ENCODE results near the gene KRTAP5-6.

The KRTAP5-6 gene

GRCh38 chr11:1703146-1703545 lies 6.2 kb downstream of the KRTAP5-6 start:
- DNase-seq, result no peak

DNA sequence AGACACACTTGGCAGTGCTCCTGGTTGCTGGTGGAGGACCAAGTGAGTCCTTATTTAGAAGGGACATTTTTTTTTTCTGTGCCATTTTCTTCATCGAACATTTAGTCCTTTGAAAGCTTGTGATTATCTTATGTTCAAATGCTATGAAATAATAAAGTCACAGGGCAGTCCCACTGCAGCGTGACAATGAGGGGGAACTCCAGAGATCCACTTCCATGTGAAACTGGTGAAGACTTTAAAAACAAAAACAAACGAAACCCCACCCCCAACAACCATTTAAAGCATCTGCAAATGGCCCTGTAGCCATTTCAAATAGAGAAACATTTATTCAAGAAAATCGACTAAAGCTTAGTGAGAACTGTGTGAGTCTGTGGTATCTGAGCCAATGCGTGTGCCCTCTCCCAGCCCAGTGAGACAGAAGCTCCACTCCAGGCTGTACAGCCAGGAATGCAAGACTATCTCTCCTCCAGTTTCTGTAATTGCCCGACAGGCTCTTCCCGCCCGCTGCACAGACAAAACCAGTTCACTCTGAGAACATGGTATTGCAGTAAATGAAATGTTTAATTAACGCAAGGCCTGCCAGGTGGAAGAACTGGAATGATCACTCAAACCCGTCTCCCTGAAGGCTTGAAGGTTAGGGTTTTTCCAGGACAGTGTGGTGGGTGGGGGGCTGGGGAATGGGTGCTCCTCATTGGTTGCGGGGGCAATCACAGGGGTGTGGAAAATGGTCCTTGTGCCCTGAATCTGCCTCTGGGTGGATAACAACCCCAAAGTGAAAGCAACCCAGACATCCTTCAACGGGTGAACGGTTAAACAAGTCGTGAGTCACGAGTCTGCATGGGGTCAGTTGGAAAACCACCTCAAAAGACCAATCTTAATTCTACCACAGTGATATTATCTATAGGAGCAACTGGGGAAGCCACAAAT lies 8.4 kb downstream of the KRTAP5-6 start:
- DNase-seq, result peak; percentile 22

- DNase-seq, result peak; percentile 25
These were observed 9.8 kb downstream of the KRTAP5-6 start for GRCh38 chr11:1706634-1707400.

DNA sequence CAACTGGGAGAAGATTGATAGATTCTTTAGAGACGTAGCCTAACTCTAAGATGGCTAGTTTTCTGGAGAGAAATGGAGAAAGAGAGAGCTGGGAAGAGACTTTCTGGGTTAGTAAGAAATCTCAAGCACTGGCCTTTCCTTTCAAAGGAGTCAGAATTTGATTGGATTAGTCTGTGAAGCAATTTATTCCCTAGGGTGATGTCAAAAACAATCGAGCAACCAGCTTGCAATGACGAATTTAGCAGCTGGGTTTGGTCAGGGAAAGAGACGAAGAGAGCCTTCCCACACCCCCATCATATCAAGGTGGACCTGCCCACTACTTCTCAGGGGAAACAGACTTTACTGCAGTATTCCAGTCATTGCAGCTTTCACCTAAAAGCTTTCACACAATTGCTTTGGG lies 10.8 kb downstream of the KRTAP5-6 start:
- DNase-seq, result no peak

DNA sequence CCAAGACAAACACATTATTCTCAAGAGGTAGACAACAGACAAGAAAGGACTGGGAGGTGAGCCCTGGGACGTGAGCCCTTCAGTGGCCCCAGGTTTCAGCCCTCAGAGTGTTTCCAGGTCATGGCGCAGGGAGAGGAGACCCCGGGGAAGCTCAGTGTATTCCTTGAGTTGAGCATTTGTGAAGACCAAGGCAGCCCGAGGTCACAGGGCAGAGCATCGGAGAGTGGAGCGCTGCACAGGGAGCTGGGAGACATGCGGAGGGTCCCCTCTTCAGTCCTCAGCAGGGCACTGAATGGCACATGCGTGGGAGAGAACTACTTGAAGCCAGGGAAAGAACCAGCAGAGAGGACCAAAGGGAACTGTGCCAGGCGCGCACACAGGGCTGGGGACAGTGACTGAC lies 11.7 kb downstream of the KRTAP5-6 start:
- no peak for DNase-seq

GRCh38 chr11:1714908-1715885 lies 18.2 kb downstream of the KRTAP5-6 start:
- no peak for DNase-seq

- no peak for DNase-seq
These were observed 20.8 kb downstream of the KRTAP5-6 start for GRCh38 chr11:1717745-1718144.

DNA sequence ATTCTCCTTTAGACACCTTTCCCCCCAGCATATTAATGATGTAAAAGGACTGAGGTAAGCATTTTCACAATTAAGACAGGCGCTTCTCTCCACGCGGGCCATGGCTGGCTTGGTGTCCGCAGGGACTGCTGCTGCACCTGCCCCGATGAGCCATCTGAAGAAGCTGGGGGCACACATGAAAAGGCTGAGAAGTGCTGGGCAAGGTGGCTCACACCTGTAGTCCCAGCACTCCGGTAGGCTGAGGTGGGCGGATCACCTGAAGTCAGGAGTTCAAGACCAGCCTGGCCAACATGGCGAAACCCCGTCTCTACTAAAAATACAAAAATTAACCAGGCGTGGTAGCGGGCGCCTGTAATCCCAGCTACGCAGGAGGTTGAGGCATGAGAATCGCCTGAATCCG lies 21.3 kb downstream of the KRTAP5-6 start:
- DNase-seq, result no peak

DNA sequence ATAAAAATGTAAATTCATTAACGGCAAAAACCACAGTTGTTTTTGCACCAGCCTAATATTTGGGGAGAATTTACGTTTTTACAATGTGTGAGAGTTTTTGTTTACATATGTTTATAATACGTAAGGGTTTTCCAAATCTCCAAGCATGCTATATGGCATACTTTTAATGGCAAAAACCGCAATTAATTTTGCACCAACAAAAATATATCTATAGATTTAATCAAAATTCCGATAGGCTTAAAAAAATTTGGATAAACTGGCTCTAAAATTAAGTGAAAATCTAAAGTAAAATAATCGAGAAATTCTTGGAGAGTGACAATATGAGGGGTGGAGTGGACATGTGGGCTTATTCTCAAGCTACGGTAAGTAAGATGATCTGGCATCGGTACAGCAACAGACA lies 22.8 kb downstream of the KRTAP5-6 start:
- DNase-seq, result no peak

DNA sequence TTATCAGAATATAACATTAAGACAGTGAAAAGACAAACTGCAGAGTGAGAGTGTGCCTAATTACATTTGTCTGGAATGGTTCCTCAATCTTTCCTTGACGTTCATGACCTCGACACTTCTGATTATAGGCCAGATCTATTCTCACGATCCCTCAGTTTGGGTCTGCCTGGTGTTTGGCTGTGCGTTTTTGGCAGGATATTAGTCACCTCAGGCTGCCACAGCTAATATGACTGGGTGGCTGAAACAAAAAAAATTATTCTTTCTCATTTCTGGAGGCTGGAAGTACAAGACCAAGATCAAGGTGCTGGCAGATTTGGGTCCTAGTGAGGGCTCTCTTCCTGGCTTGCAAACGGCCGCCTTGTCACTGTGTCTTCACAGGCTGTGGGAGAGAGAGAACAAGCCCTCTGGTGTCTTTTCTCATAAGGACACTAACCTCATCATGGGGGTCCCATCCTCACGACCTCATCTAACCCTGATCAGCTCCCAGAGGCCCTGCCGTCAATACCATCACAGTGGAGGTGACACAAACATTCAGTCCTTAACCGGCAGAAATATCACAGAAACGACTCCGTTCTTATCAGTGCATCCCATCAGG lies 30.2 kb downstream of the KRTAP5-6 start:
- DNase-seq, result no peak

GRCh38 chr11:1727861-1728260 lies 30.9 kb downstream of the KRTAP5-6 start:
- no peak for DNase-seq

DNA sequence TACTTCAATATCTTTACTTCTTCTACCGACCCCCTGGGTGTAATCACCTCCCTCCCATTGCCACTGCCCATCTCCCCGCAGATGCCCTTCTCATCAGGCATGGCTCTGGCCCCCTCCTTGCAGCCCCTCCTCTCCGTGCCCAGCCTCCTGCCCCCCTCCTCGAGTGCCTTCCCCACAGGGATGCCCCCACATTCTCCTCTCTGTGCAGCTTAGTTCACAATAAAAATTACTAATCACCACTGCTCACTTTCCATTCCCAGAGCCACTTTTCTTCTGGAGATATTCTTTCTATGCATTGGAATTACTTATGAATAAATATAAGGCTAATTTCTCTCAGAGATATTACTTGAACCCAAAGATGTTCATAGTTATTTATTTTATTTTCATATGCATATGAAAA lies 31.3 kb downstream of the KRTAP5-6 start:
- no peak for DNase-seq

DNA sequence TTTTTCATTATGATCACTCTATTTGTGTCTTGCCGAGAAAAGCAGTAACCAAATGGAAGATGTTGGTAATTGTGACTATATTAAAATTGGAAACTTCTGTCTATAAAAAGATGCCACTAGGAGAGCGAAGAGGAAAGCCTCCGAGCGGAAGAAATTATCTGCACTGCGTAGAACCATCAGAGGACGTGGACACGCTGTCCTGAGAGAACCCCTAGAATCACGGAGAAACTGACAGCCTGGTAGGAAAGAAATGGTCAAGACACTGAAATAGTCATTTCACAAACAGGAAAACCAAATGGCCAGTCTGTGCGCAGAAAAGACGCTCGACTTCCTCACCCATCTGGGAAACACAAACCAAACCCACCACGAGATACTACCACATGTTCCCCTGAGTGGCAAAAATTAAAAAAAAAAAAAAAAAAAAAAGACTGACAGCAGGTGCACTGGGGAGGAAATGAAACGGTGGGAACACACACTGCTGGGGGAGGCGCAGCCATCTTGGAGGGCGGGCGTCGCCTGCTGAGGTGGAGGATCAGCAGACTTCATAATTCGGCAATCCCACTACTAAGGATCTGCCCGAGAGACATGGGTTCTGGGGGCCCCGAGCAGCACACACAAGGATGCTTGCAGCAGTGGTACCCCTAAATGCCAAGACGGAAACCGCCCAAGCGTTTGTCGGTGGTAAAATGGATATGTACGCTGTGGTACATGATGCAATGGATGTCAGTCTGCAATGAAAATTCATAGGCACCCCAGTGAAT lies 32.1 kb downstream of the KRTAP5-6 start:
- DNase-seq, result no peak

DNA sequence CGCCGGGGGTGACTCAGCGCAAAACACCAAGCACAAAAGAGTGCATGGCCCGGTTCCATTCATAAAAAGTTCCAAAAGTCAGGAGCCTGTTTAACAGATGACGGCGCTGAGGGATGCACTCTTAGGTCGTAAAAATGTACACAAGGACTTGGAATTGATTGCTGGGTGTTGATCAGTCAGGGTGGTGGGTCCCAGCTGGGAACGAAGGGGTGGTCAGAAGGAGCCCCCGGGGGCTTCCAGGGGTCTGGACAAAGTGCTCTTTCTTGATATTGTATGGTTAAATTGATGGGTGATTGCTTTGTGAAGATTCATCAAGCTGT lies 32.7 kb downstream of the KRTAP5-6 start:
- DNase-seq, result no peak

DNA sequence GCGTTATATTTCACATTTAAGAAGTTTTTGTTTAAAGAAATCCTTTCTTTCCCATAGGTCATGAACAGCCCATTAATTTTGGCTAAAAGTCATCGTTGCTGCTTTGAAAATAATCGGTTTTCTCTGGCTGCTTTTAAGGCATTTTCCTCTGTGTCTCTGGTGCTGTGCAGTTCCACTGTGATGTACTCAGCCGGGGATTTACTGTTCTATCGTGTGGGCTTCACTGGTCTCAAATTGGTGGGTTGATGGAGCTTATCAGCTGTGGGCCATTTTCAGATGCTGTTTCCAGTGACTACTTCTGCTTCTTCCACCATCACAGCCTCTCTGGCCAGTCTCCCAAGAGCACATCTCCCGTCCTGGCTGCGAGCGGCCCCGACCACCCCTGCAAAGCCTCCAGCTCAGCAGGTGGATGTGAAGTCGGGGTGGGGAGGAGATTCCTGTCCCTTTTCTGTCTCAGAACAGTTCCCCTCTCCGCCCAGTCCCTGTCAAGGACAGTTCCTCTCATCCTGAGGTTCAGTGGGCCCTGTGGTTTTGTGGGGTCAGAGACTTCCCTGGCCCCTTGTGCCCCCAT lies 33.1 kb downstream of the KRTAP5-6 start:
- no peak for DNase-seq

- DNase-seq, result no peak
These were observed 34.6 kb downstream of the KRTAP5-6 start for GRCh38 chr11:1731451-1732059.

DNA sequence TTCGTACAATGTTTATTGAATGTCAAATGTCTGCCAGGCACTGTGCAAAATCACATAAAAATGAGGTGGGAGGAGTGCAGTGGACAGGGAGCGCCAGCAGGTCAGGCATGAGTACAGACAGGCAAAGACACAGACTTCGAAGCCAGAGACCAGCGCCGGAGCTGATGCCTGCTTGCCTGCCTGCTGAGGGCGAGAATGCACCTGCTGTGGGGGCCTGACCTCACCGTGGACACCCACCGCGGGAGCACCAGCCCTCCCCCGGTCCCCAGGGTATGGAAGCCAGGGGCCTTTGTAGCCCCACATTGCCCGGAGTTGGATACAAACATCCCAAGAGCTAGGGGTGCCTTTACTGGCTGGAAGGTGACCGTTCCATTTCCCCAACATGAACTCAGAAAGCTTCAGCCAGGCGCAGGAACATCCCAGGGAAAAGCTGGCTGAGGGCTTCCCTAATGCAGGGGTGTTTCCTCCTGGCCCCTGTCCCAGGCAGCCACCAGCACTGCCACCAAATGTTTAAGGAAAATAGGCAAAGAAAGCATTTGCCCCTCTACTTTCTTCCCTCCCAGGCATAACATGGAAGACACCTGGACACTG lies 35.5 kb downstream of the KRTAP5-6 start:
- no peak for DNase-seq

DNA sequence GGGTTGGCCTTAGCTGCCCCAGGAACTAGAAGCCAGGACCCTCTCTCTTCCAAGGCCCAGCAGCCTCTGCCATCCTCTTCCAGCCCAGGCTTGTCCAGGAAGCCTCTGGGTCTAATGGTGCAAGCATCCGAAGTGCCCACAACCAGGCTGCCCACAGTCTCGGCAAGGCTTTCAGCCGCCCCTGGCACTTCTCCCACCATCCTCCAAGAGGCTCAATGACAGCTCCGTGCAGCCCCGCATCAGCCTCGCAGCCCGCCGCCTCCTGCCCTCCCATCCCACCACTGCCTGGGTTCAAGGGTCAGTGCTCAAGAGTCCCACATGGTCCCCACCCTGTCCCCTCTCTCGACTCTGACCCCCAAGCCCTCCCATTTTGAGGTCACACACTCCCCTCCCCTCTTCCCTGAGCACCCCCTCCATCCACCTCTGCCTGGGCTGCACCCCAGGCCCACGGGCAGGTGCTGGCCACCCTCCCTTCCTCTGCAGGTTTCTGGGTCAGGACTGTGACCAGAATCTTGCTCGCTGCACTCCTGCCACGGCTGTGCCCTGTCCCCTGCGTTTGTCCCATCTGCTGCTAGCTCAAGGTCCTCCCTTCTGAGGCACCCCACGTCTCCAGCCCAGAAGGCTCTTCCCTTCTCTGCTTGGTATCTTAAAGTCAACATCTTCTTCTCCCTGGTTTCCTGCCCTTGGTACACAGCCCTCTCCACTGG lies 36.2 kb downstream of the KRTAP5-6 start:
- no peak for DNase-seq

DNA sequence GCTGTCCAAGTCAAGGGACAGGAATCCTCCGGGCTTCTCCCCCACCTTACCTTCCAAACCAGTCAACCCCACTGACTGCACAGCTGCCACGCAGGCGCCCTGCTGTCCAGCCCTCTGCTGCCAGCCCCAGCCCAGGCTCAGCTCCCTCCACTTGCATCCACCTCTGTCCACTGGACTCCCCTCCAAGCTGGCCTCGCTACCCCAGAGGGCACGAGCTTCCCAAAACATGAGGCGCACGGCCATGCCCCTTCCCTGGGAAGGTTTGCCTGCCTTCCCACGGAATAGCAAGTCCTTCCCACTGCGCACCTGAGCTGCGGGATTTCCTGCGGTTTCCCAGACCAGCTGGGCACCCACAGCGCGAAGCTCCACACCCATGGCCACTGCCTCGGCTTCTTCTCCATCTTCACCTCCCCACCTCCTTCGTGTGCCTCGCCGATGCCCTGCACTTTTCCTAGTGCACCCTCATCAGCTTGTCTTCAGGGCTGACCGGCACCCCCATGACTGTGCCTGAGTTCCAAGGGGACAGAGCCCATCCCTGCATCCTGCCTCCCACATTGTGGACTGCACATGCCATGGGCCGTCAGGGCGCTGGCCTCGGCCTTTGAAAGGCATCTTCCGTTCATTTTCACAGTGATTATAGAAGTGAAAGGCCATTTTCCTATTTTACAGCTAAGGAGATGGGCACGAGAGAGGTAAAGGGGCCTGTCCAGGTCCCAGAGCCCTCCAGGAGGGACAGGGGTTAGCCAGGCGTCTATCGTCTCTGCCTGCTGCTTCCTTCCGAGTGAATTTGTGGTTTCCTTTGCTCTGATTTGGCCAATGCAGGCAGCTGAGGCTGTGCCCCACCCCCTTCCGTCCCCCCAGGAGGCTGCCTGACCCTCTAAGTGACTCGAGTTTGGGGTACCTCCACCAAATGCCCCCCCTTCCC lies 37.0 kb downstream of the KRTAP5-6 start:
- no peak for DNase-seq

Data from inflammatory macrophage treated with lipopolysaccharide for 4 hours (primary cell).